Prostate gland (tissue), 2 donors: ENCODE measurements around the gene KCNT1.

Experiments
- CTCF ChIP-seq, 4 experiments: fragments of 200-600 bp in 2 of 4; fragments of 450-650 bp in 2 of 4; sonication (generic) in 2 of 4; IDR thresholded peaks; 1 replicate in 3 of 4; 2 replicates in 1 of 4; pipeline ENCODE4 v1.5.1; 2016 to 2019; ENCODE audit warnings: antibody characterized with exemption in 4 of 4, mild to moderate bottlenecking in 2 of 4, moderate library complexity in 2 of 4
- POLR2A ChIP-seq: fragments of 450-650 bp; IDR thresholded peaks from one replicate; pipeline ENCODE4 v1.6.1; 2016; ENCODE audit warnings: antibody characterized with exemption, mild to moderate bottlenecking
- POLR2AphosphoS5 ChIP-seq: sonication (generic); formaldehyde crosslinking; IDR thresholded peaks from one replicate; pipeline ENCODE4 v1.6.1; 2017; ENCODE audit warnings: antibody characterized with exemption

DNA sequence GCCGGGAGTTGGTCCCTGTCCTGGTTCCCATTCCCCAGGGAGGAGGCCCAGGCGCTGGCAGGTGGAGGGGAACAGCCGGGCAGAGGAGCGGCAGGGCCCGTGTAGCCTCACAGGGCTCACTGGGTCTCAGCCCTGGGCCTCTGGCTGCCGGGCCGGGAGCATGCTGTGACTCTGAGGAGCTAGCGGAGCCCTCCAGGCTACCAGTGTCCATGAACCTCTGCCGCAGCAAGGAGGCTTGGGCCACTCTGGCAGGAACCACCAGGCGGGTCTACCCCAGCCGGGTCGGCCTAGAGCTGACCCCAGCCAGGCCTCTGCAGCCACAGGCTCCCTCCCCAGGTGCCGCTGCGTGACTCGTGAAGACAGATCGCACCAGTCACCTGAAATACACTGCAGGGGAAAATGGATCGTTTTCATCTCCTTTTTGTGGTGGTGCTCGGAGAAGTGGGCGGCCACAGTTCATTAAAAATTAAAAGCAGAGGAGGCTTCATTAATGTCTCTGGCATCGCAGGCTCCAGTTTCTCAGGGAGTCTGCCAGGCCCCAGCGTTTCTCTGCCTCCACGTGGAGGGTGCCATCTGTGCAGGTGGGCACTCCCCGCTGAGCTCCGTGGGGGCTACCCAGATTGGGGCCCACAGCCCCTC is 43.8 kb downstream of the KCNT1 start:
- TF ChIP-seq CTCF (IDR thresholded peaks at IDR 0.05) (no peak), POLR2A (no peak), POLR2AphosphoS5 (no peak)
